ENCODE results near the gene G3BP1.

- TF ChIP-seq CTCF (IDR thresholded peaks at IDR 0.05): no peak
- no peak for TF ChIP-seq POLR2A (IDR thresholded peaks at IDR 0.05)
Measured at GRCh38 chr5:151810897-151811296, 39.1 kb downstream of the G3BP1 start.

Data from uterus (tissue), 2 donors.